HFFc6 (cell line): ENCODE data around the gene CCDC120. TPM values are rescaled to one million over a fixed set of nuclear protein-coding genes. Genes with fewer than 3 reads are reported as not detected.

Source experiments
- DNase-seq: peaks from one replicate; pipeline ENCODE4 v3.0.0-alpha.2; 2018
- H3K27ac Mint-ChIP-seq: 2 replicates; pipeline ENCODE4 v1.8.0; 2020; ENCODE audit warnings: mild to moderate bottlenecking, mixed read lengths
- H3K27me3 Mint-ChIP-seq: 2 replicates; pipeline ENCODE4 v1.8.0; 2021; ENCODE audit warnings: mild to moderate bottlenecking, moderate library complexity, mixed read lengths; ENCODE audit not compliant: insufficient read depth
- H3K36me3 Mint-ChIP-seq: 2 replicates; pipeline ENCODE4 v1.8.0; 2021; ENCODE audit warnings: low read depth, mixed read lengths
- H3K4me1 Mint-ChIP-seq: 2 replicates; pipeline ENCODE4 v1.8.0; 2020; ENCODE audit warnings: low read depth, mixed read lengths
- H3K4me3 Mint-ChIP-seq: 2 replicates; pipeline ENCODE4 v1.8.0; 2020; ENCODE audit warnings: mild to moderate bottlenecking, moderate library complexity, mixed read lengths
- H3K9me3 Mint-ChIP-seq: 2 replicates; pipeline ENCODE4 v1.8.0; 2020; ENCODE audit warnings: mild to moderate bottlenecking, mixed read lengths
- CTCF ChIP-seq: fragments of 200-600 bp; sonication (generic); IDR thresholded peaks from 2 replicates; pipeline ENCODE4 v1.5.0; 2021; ENCODE audit warnings: antibody characterized with exemption, mild to moderate bottlenecking
- total RNA-seq, 6 experiments: library from RNA; stranded (reverse); fragmentation: NEBNext Ultra II Directional; extraction: Animal tissue kit (Norgen Biotek cat#: 25700); gene quantifications; 2 replicates in 1 of 6; 3 replicates in 5 of 6; pipeline ENCODE4 v1.2.3, GENCODE V29; 2021

The CCDC120 gene
- total RNA-seq, 6 experiments from 2014 or later, result 0.05 to 0.62 (median 0.24) TPM; not detected in 2

GRCh38 chrX:49077941-49078340 is 19.1 kb downstream of the CCDC120 start:
- no peak for TF ChIP-seq CTCF
- no peaks in the 10 kb centered on the region; the same call in 1 of the 2 replicates for H3K36me3 Mint-ChIP-seq
- H3K9me3 Mint-ChIP-seq, result no peaks in the 10 kb centered on the region
- H3K27ac Mint-ChIP-seq, result no peak overlapping the region
- H3K27me3 Mint-ChIP-seq, result peaks cover 1% of the 10 kb centered on the region; the same call in 1 of the 2 replicates
- DNase-seq, result no peak
- H3K4me1 Mint-ChIP-seq, result peaks cover 12% of the 10 kb centered on the region
- H3K4me3 Mint-ChIP-seq, result no peak overlapping the region

- Mint-ChIP-seq H3K9me3 (no peaks in the 10 kb centered on the region), H3K36me3 (no peaks in the 10 kb centered on the region; the same call in 1 of the 2 replicates), H3K4me1 (peaks cover 12% of the 10 kb centered on the region), H3K27me3 (no peaks in the 10 kb centered on the region), H3K27ac (peak within 1 kb of the TSS; percentile 91), H3K4me3 (peak within 1 kb of the TSS; percentile 94)
- no peak for TF ChIP-seq CTCF
- peak; percentile 59 for DNase-seq
Observed at GRCh38 chrX:49079489-49080428, 21.0 kb downstream of the CCDC120 start, which contains the start of gene WDR45. WDR45 (minus strand) TSS chrX:49079887; CDS start chrX:49078095, 1,792 bp downstream.

GRCh38 chrX:49082271-49082871 is 23.6 kb downstream of the CCDC120 start:
- no peak for TF ChIP-seq CTCF
- H3K9me3 Mint-ChIP-seq, result no peaks in the 10 kb centered on the region
- H3K36me3 Mint-ChIP-seq, result no peaks in the 10 kb centered on the region; the same call in 1 of the 2 replicates
- no peaks in the 10 kb centered on the region for H3K27me3 Mint-ChIP-seq
- peaks cover 12% of the 10 kb centered on the region for H3K4me1 Mint-ChIP-seq
- no peak for DNase-seq
- no peak overlapping the region for H3K4me3 Mint-ChIP-seq
- H3K27ac Mint-ChIP-seq, result no peak overlapping the region; the same call in 1 of the 2 replicates

- Mint-ChIP-seq H3K27me3 (no peaks in the 10 kb centered on the region), H3K27ac (no peak overlapping the region), H3K36me3 (no peaks in the 10 kb centered on the region), H3K4me3 (no peak overlapping the region), H3K9me3 (no peaks in the 10 kb centered on the region), H3K4me1 (no peaks in the 10 kb centered on the region)
- DNase-seq, result no peak
- no peak for TF ChIP-seq CTCF
Observed at GRCh38 chrX:49089553-49089952, 30.8 kb downstream of the CCDC120 start.

GRCh38 chrX:49096419-49096818 is 37.6 kb downstream of the CCDC120 start:
- H3K36me3 Mint-ChIP-seq, result no peaks in the 10 kb centered on the region
- no peak overlapping the region for H3K4me3 Mint-ChIP-seq
- H3K27ac Mint-ChIP-seq, result no peak overlapping the region
- peaks cover 2% of the 10 kb centered on the region; the same call in 1 of the 2 replicates for H3K27me3 Mint-ChIP-seq
- no peaks in the 10 kb centered on the region for H3K4me1 Mint-ChIP-seq
- no peak for DNase-seq
- TF ChIP-seq CTCF, result no peak
- H3K9me3 Mint-ChIP-seq, result no peaks in the 10 kb centered on the region
